Globus pallidus (tissue), 1 donor: Measurements from ENCODE around the gene MARF1.
A peak's percentile ranks its signal among the peaks of the same experiment; 100 is the strongest.
"Not testable (repeated sequence)": the region's sequence is repeated elsewhere in the genome, so short reads cannot be mapped to it uniquely, and the experiment has no call there.

Experiments
- DNase-seq: peaks from one replicate; pipeline ENCODE4 v3.0.0-alpha.2; 2015; ENCODE audit warnings: low spot score

Gene MARF1

DNA sequence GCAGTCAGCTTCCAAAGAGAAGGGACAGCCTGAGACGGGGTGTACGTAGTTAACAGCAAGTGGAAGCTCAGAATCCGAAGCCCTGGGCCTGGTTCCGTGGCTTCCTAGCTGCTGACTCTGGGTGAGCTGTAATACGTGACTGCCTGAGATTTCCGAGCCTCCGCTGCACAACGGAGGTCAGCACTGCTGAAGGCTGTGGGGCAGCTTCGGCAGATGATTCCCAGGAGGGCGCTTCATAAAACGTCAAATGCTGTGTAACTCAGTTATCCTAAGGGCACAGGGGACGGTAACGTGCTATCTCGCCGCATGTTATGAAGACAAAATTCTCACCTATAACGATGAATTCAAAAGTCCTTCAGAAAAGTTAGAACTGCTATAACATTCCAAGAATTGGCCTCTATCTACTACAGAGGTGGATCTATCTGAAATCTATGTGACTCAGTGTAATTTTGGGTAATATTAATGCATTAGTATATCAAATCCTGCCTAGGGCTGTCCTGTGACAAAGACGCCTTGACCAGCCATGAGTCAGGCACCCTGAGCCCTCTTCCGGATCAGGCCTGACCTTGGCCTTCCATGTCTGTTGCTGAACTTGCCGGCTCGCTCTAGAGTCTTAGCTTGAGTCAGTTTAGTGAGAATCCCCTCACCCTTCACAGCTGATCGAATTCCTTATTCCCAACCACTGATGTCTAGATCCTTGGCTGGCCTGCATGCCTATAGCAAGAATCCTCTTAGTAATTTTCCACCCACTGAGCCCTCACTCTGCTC is 43.5 kb downstream of the MARF1 start:
- no peak for DNase-seq

GRCh38 chr16:15598648-15599190 is 44.2 kb downstream of the MARF1 start:
- no peak for DNase-seq

- peak; percentile 21 for DNase-seq
These were observed 44.9 kb downstream of the MARF1 start for GRCh38 chr16:15597822-15598647.

- DNase-seq: no peak
These were observed 45.8 kb downstream of the MARF1 start for GRCh38 chr16:15597135-15597534.

- no peak for DNase-seq
These were observed 48.1 kb downstream of the MARF1 start for GRCh38 chr16:15594711-15595320.

- no peak for DNase-seq
These were observed 49.7 kb downstream of the MARF1 start for GRCh38 chr16:15593235-15593634.

DNA sequence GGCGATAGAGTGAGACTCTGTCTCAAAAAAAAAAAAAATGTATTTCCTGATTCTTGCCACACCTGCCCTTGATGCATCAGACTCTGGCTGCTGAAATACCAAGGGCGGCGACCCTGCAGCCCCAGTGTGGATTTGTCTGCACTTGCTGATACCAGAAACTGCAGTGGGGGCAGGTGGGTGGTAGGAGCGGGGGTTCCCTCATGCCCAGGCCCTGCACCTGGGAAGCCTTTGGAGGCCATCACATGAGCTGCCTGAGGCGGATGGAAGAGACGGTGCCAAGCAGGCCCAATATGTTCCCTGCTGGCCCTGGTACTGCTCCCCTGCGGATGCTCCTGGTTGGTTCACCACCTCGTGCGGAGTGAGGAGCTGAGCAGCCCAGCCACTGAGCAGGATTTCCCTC is 50.6 kb downstream of the MARF1 start:
- no peak for DNase-seq

DNA sequence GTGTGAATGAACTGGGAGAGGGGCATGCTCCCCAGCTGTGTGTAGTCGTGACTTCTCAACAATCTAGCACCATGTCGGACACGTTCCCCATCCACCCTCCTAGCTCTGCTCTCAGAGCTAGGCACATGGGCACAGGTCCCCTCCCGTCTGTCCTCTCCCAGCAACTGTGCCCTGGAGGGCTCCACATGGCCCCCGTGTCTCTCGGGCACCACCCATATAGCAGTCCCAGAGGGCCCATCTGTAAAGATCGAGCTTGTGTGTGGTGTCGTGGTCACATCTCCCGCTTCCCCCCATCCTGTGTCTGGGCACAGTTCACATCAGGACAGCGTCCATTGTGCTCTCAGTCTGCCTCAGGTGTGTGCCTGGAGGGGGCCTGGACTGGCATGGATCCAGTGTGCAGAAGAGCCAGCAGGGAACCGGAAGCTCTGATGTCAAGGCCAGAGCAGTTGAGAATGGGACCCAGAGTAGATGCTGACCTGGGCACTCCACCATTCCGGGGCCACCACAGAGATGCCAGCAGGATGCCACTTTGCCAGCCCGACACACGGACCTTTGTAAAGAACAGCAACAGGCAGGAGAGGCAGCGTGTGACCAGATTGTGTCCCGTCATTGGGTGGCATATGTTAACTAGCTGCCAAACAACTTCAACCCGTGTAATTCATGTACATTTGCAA is 55.7 kb downstream of the MARF1 start:
- no peak for DNase-seq

DNA sequence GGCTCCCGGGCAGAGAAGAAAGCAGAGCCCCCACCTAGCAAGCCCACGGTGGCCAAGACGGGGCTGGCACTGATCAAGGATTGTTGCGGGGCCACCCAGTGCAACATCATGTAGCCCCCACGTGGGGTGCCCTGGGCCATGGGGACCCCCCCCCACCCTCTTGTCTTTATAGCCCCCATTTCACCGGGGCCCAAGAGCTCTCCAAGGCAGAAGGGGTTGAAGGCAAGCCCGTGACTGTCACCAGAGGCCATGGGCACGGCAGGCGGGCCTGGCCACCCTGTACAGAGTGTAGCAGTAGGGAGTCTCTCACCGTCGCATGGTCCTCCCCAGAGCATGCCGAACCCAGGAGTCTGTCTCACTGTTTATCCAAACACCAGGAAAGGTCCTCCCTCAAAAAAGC is 56.2 kb downstream of the MARF1 start:
- DNase-seq: no peak

DNA sequence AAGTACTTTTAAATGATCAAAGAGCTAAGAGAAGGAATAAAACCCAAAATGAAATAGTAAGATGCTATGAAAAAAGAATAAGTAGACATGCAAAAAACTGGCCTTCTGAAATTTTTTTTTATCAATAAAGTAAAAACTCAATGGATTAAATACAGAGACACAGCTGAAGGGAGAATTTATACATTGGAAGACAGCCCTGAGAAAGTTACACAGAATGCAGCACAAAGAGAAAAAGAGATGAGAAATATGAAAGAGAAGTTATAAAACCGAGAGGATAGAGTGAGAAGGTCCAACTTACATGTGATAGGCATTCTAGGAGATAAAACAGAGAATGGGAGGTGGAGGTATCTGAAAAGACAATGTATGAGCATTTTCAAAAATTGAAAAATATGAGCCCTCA is 57.0 kb downstream of the MARF1 start:
- no peak for DNase-seq

DNA sequence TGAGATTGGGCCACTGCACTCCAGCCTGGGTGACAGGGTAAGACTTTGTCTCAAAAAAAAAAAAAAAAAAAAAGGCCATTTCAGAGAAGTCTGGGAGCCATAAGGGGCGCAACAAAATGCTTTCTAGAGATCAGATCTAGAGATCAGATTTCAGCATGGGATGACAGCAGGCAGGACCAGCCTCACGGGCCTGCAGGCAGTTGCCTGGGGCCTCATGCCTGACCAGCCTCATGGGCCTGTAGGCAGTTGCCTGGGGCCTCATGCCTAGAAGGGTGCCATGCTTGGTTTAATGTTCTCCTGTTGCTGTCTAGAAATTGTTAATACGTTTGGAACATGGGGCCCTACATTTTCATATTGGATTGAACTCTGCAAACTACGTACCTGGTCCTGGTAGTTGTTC is 59.4 kb downstream of the MARF1 start:
- no peak for DNase-seq

DNA sequence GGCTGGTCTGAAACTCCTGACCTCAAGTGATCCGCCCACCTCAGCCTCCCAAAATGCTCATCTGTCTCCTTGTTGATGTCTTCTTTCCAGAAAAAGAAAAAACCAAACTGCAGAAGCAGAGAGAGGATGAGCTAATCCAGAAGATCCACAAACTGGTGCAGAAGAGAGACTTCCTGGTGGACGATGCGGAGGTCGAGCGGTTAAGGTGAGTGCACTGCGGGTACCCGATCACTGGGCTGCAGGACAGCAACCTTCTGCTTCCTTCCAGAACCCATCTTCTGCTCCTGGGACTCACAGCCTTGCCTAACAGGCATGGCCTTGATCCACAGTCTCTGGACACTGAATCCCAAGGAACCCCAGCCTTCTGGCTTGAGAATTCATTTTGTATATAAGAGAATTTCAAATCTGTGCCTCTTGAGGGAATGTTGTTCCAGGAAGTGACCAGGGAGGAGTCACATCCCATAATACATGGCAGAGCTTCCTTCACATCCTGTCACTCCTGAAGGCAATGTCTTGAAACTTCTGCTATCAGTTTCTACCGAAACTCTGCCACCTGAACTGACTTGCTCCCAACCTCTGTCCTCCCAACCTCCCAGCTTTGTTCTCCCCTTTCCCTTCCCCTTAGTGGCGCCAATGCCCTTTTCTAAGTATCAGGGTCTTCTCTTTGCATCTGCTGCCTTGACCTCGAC is 61.7 kb downstream of the MARF1 start:
- DNase-seq: no peak

- no peak for DNase-seq
These were observed 64.1 kb downstream of the MARF1 start for GRCh38 chr16:15578824-15579223.

GRCh38 chr16:15576960-15577958 is 65.7 kb downstream of the MARF1 start:
- no peak for DNase-seq

GRCh38 chr16:15575293-15576049 is 67.5 kb downstream of the MARF1 start:
- no peak for DNase-seq

- DNase-seq: no peak
These were observed 68.4 kb downstream of the MARF1 start for GRCh38 chr16:15574614-15574948.

- DNase-seq: not testable (repeated sequence)
These were observed 68.9 kb downstream of the MARF1 start for GRCh38 chr16:15573896-15574613.

DNA sequence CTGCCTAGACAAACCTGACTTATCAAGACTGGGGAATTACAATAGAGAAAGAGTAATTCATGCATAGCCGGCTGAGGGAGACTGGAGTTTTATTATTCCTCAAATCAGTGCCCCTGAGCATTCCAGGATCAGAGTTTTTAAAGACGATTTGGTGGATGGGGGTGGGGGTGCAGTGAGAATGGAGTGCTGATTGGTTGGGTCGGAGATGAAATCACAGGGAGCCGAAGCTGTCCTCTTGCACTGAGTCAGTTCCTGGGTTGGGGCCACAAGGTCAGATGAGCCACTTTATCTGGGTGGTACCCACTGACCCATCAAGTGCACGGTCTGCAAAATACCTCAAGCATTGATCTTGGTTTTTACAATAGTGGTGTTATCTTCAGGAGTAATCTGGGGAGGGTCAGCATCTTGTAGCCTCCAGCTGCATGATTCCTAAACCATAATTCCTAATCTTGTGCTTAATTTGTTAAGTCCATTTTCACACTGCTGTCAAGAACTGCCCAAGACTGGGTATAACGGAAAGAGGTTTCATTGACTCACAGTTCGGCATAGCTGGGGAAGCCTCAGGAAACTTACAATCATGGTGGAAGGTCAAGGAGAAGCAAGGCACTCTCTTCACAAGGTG is 69.6 kb downstream of the MARF1 start:
- DNase-seq: no peak
